A549 (cell line): Measurements from ENCODE around the gene HNRNPUL2. TPM values are rescaled to one million over a fixed set of nuclear protein-coding genes. Genes with fewer than 3 reads are reported as not detected.
A peak's percentile ranks its signal among the peaks of the same experiment; 100 is the strongest.

Experiments
- ATAC-seq, 2 experiments: fragments of 200-7000 bp in 1 of 2; fragments of >200 bp in 1 of 2; cut with Nextera tagmentation in 1 of 2; cut with Tn5 transposase in 1 of 2; 3 replicates each; pipeline versions ENCODE4 v1.8.0 to v1.9.1; 2018 to 2020; ENCODE audit warnings: mild to moderate bottlenecking in 1 of 2, moderate library complexity in 1 of 2
- CTCF ChIA-PET: fragments of 300-600 bp; sonication (Branson Sonifier 250); formaldehyde crosslinking; extraction: SDS; loops from one replicate; lab custom pipeline; 2021; ENCODE audit warnings: antibody characterized with exemption, inconsistent platforms; lab: Yijun Ruan, JAX
- POLR2A ChIA-PET: fragments of 350-600 bp; formaldehyde crosslinking; extraction: SDS; loops from one replicate; lab custom pipeline; 2021; ENCODE audit warnings: antibody characterized with exemption, inconsistent platforms; lab: Yijun Ruan, JAX
- DNase-seq, 2 experiments: peaks; one replicate each; pipeline versions ENCODE4 v3.0.0 to v3.0.0-alpha.2; 2011 to 2016; ENCODE audit warnings: low read depth in 1 of 2, low spot score in 1 of 2
- FAIRE-seq: peaks from 2 replicates; lab custom pipeline; 2011; peaks lifted over from hg19 to GRCh38; lab: Jason Lieb, UNC
- H3K27ac ChIP-seq, 2 experiments: fragments of >200 bp; sonication (Bioruptor Twin); formaldehyde crosslinking; 3 replicates each; pipeline ENCODE4 v1.5.1; 2016 to 2017
- H3K4me1 ChIP-seq: fragments of >200 bp; sonication (Bioruptor Twin); formaldehyde crosslinking; 3 replicates; pipeline ENCODE4 v1.6.1; 2016
- H3K4me2 ChIP-seq: fragments of >200 bp; sonication (Bioruptor Twin); formaldehyde crosslinking; 3 replicates; pipeline ENCODE4 v1.6.1; 2016
- H3K4me3 ChIP-seq: fragments of >200 bp; sonication (Bioruptor Twin); formaldehyde crosslinking; 3 replicates; pipeline ENCODE4 v1.5.1; 2016
- H3K9me3 ChIP-seq: fragments of >200 bp; sonication (Bioruptor Twin); formaldehyde crosslinking; 3 replicates; pipeline ENCODE4 v1.6.1; 2016
- BHLHE40 ChIP-seq: IDR thresholded peaks from 2 replicates; pipeline ENCODE4 v1.6.1; 2012; ENCODE audit warnings: low read depth, low read length, inconsistent platforms
- CBX2 ChIP-seq: fragments of 200-600 bp; sonication (generic); IDR thresholded peaks from 2 replicates; pipeline ENCODE4 v1.6.1; 2016; ENCODE audit warnings: low read depth, mild to moderate bottlenecking, borderline replicate concordance
- CBX8 ChIP-seq: fragments of 200-600 bp; sonication (generic); IDR thresholded peaks from 2 replicates; pipeline ENCODE4 v1.6.1; 2016
- CEBPB ChIP-seq, 2 experiments: fragments of >200 bp in 1 of 2; sonication (Bioruptor Twin) in 1 of 2; formaldehyde crosslinking in 1 of 2; IDR thresholded peaks; 2 replicates each; pipeline ENCODE4 v1.6.1; 2012 to 2016
- CTCF ChIP-seq: fragments of >200 bp; sonication (Bioruptor Twin); formaldehyde crosslinking; IDR thresholded peaks from 3 replicates; pipeline ENCODE4 v1.5.1; 2016
- EHF ChIP-seq: fragments of 250-450 bp; sonication (Bioruptor Pico); IDR thresholded peaks from 2 replicates; pipeline ENCODE4 v1.5.0; 2020; ENCODE audit warnings: mild to moderate bottlenecking
- FOSB ChIP-seq: fragments of 250-450 bp; sonication (Bioruptor Pico); IDR thresholded peaks from 2 replicates; pipeline ENCODE4 v1.5.0; 2020; ENCODE audit warnings: mild to moderate bottlenecking, moderate library complexity
- GATA3 ChIP-seq: IDR thresholded peaks from 2 replicates; pipeline ENCODE4 v1.6.1; 2012; ENCODE audit warnings: borderline replicate concordance
- HEYL ChIP-seq: fragments of 250-450 bp; sonication (Bioruptor Pico); IDR thresholded peaks from 2 replicates; pipeline ENCODE4 v1.8.0; 2021; ENCODE audit warnings: mild to moderate bottlenecking, moderate library complexity
- HOXB13 ChIP-seq: fragments of 250-450 bp; sonication (Bioruptor Pico); IDR thresholded peaks from 2 replicates; pipeline ENCODE4 v1.5.0; 2020; ENCODE audit warnings: low read depth, mild to moderate bottlenecking, moderate library complexity
- JUN ChIP-seq, 2 experiments: fragments of >200 bp; sonication (Bioruptor Twin); formaldehyde crosslinking; IDR thresholded peaks; 2 replicates in 1 of 2; 3 replicates in 1 of 2; pipeline ENCODE4 v1.6.1; 2016 to 2017
- JUNB ChIP-seq: fragments of >200 bp; sonication (Bioruptor Twin); formaldehyde crosslinking; IDR thresholded peaks from 2 replicates; pipeline ENCODE4 v1.6.1; 2016
- KDM1A ChIP-seq: fragments of 200-600 bp; sonication (generic); IDR thresholded peaks from 2 replicates; pipeline ENCODE4 v1.6.1; 2016; ENCODE audit warnings: low read depth, mild to moderate bottlenecking
- POLR2AphosphoS2 ChIP-seq: conservative IDR thresholded peaks from 2 replicates; pipeline ENCODE4 v1.6.1; 2012; ENCODE audit warnings: low read length, improper control_type of control experiment, inconsistent platforms
- RAD21 ChIP-seq, 2 experiments: fragments of >200 bp in 1 of 2; sonication (Bioruptor Twin) in 1 of 2; formaldehyde crosslinking in 1 of 2; IDR thresholded peaks in 1 of 2; conservative IDR thresholded peaks in 1 of 2; 2 replicates in 1 of 2; 3 replicates in 1 of 2; pipeline ENCODE4 v1.6.1; 2012 to 2018; ENCODE audit warnings: inconsistent platforms in 1 of 2
- RARB ChIP-seq: fragments of 250-450 bp; sonication (Bioruptor Pico); IDR thresholded peaks from 2 replicates; pipeline ENCODE4 v1.8.0; 2021; ENCODE audit warnings: mild to moderate bottlenecking, moderate library complexity
- REST ChIP-seq: fragments of 200-600 bp; sonication (generic); IDR thresholded peaks from 2 replicates; pipeline ENCODE4 v1.6.1; 2016; ENCODE audit warnings: antibody characterized with exemption, mild to moderate bottlenecking, moderate library complexity
- RFX5 ChIP-seq: fragments of 450-650 bp; IDR thresholded peaks from 2 replicates; pipeline ENCODE4 v1.7.1; 2014; ENCODE audit warnings: antibody characterized with exemption, mild to moderate bottlenecking, moderate library complexity
- RNF2 ChIP-seq: fragments of 200-600 bp; sonication (generic); IDR thresholded peaks from 2 replicates; pipeline ENCODE4 v1.6.1; 2016; ENCODE audit warnings: low read depth, mild to moderate bottlenecking, antibody characterized with exemption, moderate library complexity, borderline replicate concordance
- SMC3 ChIP-seq: fragments of >200 bp; sonication (Bioruptor Twin); formaldehyde crosslinking; IDR thresholded peaks from 3 replicates; pipeline ENCODE4 v1.6.1; 2018; ENCODE audit warnings: inconsistent platforms
- TFCP2L1 ChIP-seq: fragments of 250-450 bp; sonication (Bioruptor Pico); IDR thresholded peaks from 2 replicates; pipeline ENCODE4 v1.5.0; 2021; ENCODE audit warnings: mild to moderate bottlenecking
- ZC3H11A ChIP-seq: fragments of 450-650 bp; IDR thresholded peaks from 2 replicates; pipeline ENCODE4 v1.6.1; 2014; ENCODE audit warnings: antibody characterized with exemption, mild to moderate bottlenecking
- ZNF302 ChIP-seq: fragments of 250-450 bp; sonication (Bioruptor Pico); IDR thresholded peaks from 2 replicates; pipeline ENCODE4 v1.9.0; 2021; ENCODE audit warnings: inconsistent platforms, mild to moderate bottlenecking, moderate library complexity
- ZSCAN20 ChIP-seq: fragments of 250-450 bp; sonication (Bioruptor Pico); IDR thresholded peaks from 2 replicates; pipeline ENCODE4 v1.8.0; 2022; ENCODE audit warnings: mild to moderate bottlenecking, moderate library complexity
- WGBS: methylation state at CpG from one replicate; pipeline ENCODE4 v1.1.6; 2017; ENCODE audit errors: missing lambda C conversion rate; 5-methylcytosine and 5-hydroxymethylcytosine counted together
- polyA plus RNA-seq, 4 experiments: library from polyadenylated mRNA; depleted of rRNA in 3 of 4; stranded (reverse); fragments of >200 nt; fragmentation: RNase III in 1 of 4; extraction: RNeasy Plus Mini Kit Qiagen cat#74134 plus additional on column Dnase treatment in 1 of 4; gene quantifications; 2 replicates in 3 of 4; 3 replicates in 1 of 4; pipeline ENCODE4 v1.2.3, GENCODE V29; 2011 to 2017
- TF ChIP-seq, protein P1 (sequence below): fragments of 250-450 bp; sonication (Bioruptor Pico); IDR thresholded peaks from 2 replicates; pipeline ENCODE4 v1.5.0; 2021; ENCODE audit warnings: mild to moderate bottlenecking, moderate library complexity, borderline replicate concordance

The HNRNPUL2 gene
- polyA plus RNA-seq, 2 of the 4 experiments (the other 2 are of a cell fraction): 31.4 to 74.4 TPM

GRCh38 chr11:62680825-62681240, 46.4 kb downstream of the HNRNPUL2 start:
- peak; percentile 61 for TF ChIP-seq CTCF
- TF ChIP-seq RAD21 (conservative IDR thresholded peaks at IDR 0.05 in 1 of 2, IDR thresholded peaks at IDR 0.05 in 1 of 2): peak; percentile 64 to 72
- TF ChIP-seq BHLHE40: no peak
- peak; percentile 42; the same call in 2 of the 3 replicates for TF ChIP-seq SMC3
- peaks cover 24% of the 10 kb centered on the region for H3K4me1 ChIP-seq
- H3K9me3 ChIP-seq: no peaks in the 10 kb centered on the region
- CTCF ChIA-PET: interaction anchor here (0.7 to 7.2 kb wide), 24 partner anchors 11 to 286 kb away, joined by 3 to 126 read pairs (median 5); partner anchors contain the start of genes BSCL2, C11orf98, CSKMT and GNG3
- ATAC-seq (peak; percentile 92 to 95), FAIRE-seq (peak; percentile 43), DNase-seq (peak; percentile 80 to 88)
- POLR2A ChIA-PET: interaction anchor here (0.6 to 2.7 kb wide), 10 partner anchors 9 to 182 kb away, joined by 3 to 34 read pairs (median 6); partner anchors contain the start of genes C11orf98, CSKMT, HNRNPUL2 and INTS5
- H3K4me3 ChIP-seq: no peak overlapping the region
- 14% methylated on average over 4 of the region's 4 CpGs for WGBS
- H3K4me2 ChIP-seq: peak overlapping the region; percentile 24
- H3K27ac ChIP-seq: peak overlapping the region; percentile 50 to 92

DNA sequence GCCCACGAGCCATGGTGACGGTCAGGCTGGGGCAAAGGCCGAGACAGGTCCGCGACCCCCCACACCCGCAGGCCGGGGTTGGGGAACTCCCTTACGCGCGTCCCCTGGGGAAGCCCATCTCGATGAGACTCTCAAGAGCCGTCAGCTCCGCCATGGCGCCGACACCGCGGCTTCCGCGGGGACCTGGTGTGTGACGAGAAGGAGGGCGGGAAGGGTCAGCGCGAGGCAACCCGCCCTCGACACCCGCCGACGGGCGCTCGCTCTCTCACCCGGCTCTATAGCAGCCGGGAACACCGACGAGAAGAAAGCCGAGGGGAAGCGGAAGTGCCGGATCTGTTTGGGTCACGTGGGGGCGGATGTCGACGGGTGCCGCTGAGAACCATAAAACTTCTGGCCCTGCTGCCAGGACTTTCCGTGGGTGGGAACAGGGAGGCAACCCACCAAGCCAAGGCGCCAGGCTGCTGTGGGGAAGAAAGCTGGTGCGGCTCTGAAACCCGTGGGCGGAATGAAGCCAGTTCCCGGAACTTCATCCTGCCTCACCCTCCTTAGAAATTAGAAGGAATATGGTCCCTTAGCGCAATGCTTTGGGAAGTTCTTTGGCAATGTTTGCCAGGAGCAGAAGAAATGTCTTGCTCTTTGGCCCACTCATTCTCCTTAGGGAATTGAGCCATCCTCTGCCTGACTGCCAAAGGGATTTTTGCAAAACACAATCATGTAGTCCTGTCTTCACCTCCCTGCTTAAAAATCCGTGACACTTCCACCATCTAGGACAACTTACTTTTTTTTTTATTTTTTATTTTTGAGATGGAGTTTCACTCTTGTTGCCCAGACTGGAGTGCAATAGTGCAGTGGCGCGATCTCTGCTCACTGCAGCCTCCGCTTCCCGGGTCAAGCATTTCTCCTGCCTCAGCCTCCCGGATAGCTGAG, 48.2 kb downstream of the HNRNPUL2 start, which contains the start of gene UBXN1:
Gene UBXN1 (minus strand): TSS at position 304 of the 927 bp plus-strand sequence. CDS start 150 bp downstream, at position 154.
- peak; percentile 87 to 92 for DNase-seq
- POLR2A ChIA-PET: interaction anchor here (1.3 to 2.7 kb wide), 5 partner anchors 7 to 88 kb away, joined by 4 to 34 read pairs (median 13); partner anchors contain the start of genes C11orf98, CSKMT, HNRNPUL2 and LBHD1
- Histone ChIP-seq H3K4me2 (peak within 1 kb of the TSS; percentile 90), H3K27ac (peak within 1 kb of the TSS; percentile 87 to 92), H3K4me1 (peaks cover 24% of the 10 kb centered on the region), H3K9me3 (no peaks in the 10 kb centered on the region), H3K4me3 (peak within 1 kb of the TSS; percentile 67)
- 31% methylated on average over 18 of the region's 55 CpGs for WGBS
- CTCF ChIA-PET: interaction anchor here (0.6 to 7.2 kb wide), 4 partner anchors 9 to 41 kb away, joined by 3 to 126 read pairs (median 18); partner anchors contain the start of genes LBHD1, LRRN4CL and UQCC3
- FAIRE-seq: no peak
- ATAC-seq: peak; percentile 84 to 86
- TF ChIP-seq FOSB (CRISPR knock-in tag) (no peak), EHF (CRISPR knock-in tag) (no peak), RNF2 (no peak), HEYL (CRISPR knock-in tag) (no peak), CEBPB (IDR thresholded peaks at IDR 0.05) (peak in 1 of 2 experiments; percentile 33; a peak in 1 of 4 replicates), REST (no peak), GATA3 (no peak), ZC3H11A (no peak), RFX5 (no peak), HOXB13 (0 out of 2 replicates have a peak, but pooled peaks have one; percentile 33), CTCF (no peak), KDM1A (no peak), ZSCAN20 (CRISPR knock-in tag) (no peak), RARB (CRISPR knock-in tag) (no peak), POLR2AphosphoS2 (no peak), CBX8 (no peak), CBX2 (no peak), TFCP2L1 (CRISPR knock-in tag) (no peak), JUN (IDR thresholded peaks at IDR 0.05) (peak; percentile 78 to 86; a peak in 3 of 5 replicates), ZNF302 (CRISPR knock-in tag) (no peak), JUNB (no peak)
- TF ChIP-seq, protein P1, sequence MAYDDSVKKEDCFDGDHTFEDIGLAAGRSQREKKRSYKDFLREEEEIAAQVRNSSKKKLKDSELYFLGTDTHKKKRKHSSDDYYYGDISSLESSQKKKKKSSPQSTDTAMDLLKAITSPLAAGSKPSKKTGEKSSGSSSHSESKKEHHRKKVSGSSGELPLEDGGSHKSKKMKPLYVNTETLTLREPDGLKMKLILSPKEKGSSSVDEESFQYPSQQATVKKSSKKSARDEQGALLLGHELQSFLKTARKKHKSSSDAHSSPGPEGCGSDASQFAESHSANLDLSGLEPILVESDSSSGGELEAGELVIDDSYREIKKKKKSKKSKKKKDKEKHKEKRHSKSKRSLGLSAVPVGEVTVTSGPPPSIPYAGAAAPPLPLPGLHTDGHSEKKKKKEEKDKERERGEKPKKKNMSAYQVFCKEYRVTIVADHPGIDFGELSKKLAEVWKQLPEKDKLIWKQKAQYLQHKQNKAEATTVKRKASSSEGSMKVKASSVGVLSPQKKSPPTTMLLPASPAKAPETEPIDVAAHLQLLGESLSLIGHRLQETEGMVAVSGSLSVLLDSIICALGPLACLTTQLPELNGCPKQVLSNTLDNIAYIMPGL (CRISPR knock-in tag): no peak
